LNCaP clone FGC (cell line): ENCODE measurements around the gene DIAPH2.

Experiments
- DNase-seq: peaks from one replicate; pipeline ENCODE4 v3.0.0-alpha.2; 2011; ENCODE audit warnings: low read depth
- H3K4me3 ChIP-seq: 2 replicates; pipeline ENCODE4 v1.5.1; 2011; ENCODE audit warnings: mild to moderate bottlenecking, low read depth, low read length, control low read depth
- TF ChIP-seq, protein P1 (sequence below): IDR thresholded peaks from 2 replicates; pipeline ENCODE4 v1.5.1; 2012; ENCODE audit warnings: mild to moderate bottlenecking; ENCODE audit not compliant: control insufficient read depth, insufficient read depth; ENCODE audit errors: extremely low read depth

The DIAPH2 gene

DNA sequence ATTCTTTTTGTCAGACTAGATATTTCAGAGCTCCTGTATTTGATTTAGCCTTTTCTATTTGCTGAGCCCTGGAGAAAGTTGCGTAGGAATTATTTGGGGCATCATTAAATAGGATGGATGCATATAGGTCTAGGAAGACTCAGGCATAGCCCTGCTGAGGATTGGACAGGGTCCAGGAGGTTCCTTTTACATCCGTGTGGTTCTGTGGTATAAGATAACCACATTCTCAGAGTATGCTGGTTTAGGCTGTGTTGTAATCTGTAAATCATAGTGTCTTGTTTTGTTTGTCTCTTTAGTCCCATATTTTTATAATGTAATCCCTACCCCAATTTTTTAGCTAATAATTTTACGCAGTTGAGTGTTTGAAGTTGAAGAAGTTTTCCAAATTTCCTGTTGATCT lies 712.7 kb downstream of the DIAPH2 start:
- no peak overlapping the region for H3K4me3 ChIP-seq
- TF ChIP-seq, protein P1, sequence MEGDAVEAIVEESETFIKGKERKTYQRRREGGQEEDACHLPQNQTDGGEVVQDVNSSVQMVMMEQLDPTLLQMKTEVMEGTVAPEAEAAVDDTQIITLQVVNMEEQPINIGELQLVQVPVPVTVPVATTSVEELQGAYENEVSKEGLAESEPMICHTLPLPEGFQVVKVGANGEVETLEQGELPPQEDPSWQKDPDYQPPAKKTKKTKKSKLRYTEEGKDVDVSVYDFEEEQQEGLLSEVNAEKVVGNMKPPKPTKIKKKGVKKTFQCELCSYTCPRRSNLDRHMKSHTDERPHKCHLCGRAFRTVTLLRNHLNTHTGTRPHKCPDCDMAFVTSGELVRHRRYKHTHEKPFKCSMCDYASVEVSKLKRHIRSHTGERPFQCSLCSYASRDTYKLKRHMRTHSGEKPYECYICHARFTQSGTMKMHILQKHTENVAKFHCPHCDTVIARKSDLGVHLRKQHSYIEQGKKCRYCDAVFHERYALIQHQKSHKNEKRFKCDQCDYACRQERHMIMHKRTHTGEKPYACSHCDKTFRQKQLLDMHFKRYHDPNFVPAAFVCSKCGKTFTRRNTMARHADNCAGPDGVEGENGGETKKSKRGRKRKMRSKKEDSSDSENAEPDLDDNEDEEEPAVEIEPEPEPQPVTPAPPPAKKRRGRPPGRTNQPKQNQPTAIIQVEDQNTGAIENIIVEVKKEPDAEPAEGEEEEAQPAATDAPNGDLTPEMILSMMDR: no peak
- DNase-seq: no peak

DNA sequence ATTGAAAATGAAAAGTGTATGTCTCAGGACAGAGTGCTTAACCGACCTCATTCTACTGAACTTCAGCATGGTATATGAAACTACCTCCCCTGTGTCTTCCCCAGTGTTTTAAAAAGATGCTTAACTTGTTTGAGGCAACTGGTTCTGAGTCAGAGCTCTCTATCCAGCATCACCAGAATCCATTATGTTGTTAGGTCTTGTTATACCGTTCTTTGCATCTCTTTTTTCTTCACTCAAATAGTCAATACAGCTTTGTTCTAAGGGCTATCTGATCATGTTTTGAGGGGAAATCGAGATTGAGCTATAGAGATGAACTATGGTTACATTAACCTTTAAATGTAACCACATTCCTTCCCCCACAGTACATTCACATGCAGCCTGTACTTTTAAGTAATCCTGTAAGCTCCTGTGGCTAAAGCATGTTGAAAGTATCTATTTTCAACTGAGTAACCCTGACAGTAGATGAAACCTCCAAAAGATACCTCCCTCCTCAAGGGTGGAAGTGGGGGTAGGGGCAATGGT lies 713.4 kb downstream of the DIAPH2 start:
- TF ChIP-seq, protein P1: no peak
- no peak for DNase-seq
- H3K4me3 ChIP-seq: no peak overlapping the region

DNA sequence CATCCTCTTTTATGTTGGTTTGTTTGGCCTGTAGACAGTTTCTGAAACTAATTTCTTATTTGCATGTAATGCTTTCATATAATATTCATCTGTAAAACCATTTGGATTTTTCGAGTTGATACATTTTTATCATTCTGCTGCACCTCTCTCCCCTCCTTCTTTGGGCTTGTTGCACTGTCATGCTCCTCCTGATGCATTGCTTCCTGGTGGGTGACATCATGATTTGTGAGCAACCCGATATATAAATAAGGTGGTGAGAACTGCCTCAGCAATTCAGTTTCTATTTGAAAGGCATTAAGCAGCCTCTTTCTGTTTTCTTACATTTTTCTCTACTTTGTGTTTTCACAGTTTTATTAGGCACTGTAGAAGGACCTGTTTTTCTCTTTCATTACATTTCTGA lies 714.8 kb downstream of the DIAPH2 start:
- TF ChIP-seq, protein P1: no peak
- no peak for DNase-seq
- H3K4me3 ChIP-seq: no peak overlapping the region

- TF ChIP-seq, protein P1: no peak
- peak; percentile 53 for DNase-seq
- no peak overlapping the region for H3K4me3 ChIP-seq
Measured at GRCh38 chrX:97400492-97400891, 715.9 kb downstream of the DIAPH2 start.

GRCh38 chrX:97401154-97401553 lies 716.5 kb downstream of the DIAPH2 start:
- H3K4me3 ChIP-seq: no peak overlapping the region
- TF ChIP-seq, protein P1: no peak
- no peak for DNase-seq

GRCh38 chrX:97401586-97402136 lies 717.0 kb downstream of the DIAPH2 start:
- TF ChIP-seq, protein P1: no peak
- DNase-seq: no peak

DNA sequence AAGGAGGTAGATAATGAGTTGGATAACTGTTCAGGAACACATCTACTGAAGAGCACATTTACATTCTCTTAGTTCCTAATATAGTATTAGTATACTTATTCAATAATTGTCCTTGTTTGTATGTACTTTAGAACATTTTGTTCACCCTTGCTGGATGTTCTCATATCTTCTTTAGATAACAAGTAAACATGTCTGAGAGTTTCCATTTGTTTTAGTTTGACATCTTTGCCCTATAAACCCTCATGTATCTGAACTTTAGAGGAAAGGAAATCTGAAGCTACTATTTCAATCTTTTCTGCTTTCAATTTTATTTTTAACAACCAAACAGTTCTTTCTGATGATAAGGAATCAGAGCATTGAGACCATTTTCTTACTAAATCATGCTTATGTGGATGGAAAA lies 717.7 kb downstream of the DIAPH2 start:
- DNase-seq: peak; percentile 19
- TF ChIP-seq, protein P1: no peak
- H3K4me3 ChIP-seq: no peak overlapping the region

More at GRCh38 chrX:97401586-97402136, 717.0 kb downstream of the DIAPH2 start:
- H3K4me3 ChIP-seq: no peak overlapping the region
